Measurements from ENCODE around the gene PTPRM.

The PTPRM gene

DNA sequence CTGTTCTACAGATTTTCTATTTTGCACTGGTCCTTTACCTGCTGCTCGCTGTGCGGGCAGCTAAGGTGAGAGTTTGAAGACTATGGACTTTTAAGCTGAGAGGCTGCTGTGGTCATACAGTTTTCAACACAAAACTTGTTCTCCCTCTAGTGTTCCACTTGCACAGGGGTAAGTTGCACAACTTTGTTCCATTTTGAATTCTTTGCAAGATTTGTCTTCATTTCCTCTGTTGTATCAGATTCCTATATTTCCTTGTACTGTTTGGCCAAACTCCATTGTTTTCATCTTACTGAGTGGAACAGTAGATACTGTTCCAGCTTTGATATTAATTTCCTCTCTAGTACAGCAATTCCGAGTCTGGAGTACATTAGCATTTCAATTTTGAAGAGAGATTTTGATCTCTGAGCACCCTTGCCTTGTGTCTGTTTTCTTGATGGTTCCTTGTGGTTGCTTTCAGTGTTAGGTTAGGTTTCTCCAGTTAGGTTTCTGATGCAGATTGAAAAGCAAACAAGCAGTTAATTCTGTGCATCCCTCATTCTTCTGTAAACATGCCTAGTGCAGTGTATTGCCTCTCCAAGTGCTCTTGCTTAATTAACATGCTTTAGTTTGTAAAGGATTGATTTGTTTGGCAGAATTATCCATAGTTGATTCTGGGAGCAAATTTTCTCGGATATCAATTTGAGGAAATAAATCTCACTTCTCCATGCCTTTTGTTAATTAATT is 188.8 kb downstream of the PTPRM start:
- no peak for DNase-seq (ENCODE audit: low read depth in 2 of 2)

- DNase-seq (ENCODE audit: low read depth in 2 of 2) = no peak
Measured at GRCh38 chr18:7757175-7757574, 190.1 kb downstream of the PTPRM start.

DNA sequence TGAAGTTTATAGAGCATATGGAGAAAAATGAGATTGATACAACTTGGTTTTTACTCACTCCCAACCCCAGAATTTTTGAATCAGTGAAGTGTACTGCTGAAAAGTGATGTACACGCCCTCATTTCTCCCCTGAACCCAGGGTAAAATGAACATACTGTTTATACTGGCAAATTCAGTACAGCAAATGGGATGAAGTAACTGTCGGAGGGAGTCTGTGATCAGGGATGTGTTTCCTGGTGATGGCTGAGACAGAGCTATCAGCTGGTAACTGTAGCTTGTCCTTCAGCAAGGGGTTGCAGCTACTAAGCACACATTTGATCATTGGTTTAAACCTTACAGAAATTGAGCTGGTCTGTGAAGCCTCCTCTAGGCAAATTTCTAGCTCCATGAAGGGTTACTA is 191.6 kb downstream of the PTPRM start:
- no peak for DNase-seq (ENCODE audit: low read depth in 2 of 2)

DNA sequence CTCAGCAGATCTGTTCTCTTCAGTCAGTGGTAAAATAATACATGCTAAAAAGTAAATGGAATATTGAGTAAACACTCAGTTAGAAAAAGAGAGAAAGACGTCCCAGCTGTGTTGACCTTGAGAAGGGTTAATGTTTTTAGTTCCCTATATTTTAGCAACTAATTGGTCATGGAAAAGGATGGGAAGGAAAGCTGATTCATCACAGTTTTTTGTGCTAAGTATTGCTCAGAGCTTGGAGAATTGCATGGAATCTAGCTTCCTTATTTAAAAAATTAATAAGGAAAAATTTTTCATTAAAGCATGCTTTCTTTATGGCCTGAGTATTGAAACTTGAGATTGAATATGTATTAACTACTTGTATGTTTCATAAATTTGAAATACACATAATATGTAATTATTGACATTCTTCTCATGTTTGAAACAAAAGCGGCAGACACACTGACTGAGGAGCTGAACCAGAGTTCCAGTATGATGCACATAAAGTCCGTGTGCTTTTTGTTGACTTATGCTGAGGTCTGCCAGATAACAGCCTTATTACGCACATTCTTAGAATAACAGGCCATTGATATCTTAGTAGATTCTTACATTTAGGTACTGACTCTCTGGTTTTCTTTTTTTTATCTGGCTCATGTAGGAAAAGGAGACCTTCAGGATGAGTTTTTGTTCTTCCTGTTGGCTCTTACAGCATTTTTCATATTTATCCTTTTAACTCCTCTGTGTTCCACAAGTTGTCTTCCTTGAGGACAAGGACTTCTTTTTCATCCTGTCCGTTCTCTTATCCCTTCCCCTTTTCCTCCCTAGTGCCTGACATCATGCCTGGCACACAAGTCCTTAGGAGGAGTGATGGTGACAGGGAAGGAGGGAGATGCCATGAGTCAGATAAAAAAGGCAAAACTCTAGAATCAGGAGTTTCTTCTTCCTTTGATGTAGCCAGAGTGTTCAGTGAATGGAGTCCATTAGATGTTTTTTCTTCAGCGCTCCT is 194.1 kb downstream of the PTPRM start:
- DNase-seq (ENCODE audit: low read depth in 2 of 2) = no peak

GRCh38 chr18:7764405-7764804 is 197.3 kb downstream of the PTPRM start:
- no peak for DNase-seq (ENCODE audit: low read depth in 2 of 2)

- DNase-seq (ENCODE audit: low read depth in 2 of 2) = no peak
Measured at GRCh38 chr18:7766346-7766745, 199.2 kb downstream of the PTPRM start.

DNA sequence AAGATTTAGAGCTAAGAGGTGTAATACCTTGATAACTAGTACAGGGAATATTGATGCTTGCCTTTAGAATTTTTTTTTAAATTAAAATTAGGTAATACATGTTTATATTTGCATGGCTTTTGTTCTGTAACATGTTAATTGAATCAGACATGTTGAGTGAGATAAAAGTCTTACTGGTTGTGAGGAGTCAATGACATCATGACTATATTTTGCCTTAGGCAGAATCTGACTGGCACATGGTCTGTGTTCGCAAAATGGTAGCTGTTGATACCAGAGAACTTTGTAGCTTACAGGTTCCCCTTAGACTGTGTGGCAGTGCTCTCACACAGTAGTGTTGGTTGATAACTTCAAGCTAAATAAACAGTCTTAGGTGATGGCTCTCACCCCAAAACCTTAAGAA is 199.7 kb downstream of the PTPRM start:
- DNase-seq (ENCODE audit: low read depth in 2 of 2) = no peak

DNA sequence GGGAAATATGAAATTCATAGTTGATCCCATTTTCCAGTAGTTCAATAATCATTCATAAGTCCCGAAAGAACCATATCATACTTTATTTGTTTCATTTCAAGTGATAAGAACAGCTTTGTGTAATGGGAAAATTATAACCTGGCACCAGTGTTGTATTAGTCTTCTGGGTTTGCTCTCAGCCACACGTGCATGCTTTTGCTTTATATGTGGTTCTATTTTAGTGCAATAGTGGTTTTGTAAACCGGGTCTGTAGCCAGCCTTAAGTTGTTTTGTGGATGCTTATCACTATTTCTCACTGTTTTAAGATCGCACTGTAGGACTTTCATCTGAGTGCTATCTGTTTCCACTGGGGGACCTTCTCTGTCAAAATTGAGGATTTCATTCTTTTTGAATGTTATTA is 203.8 kb downstream of the PTPRM start:
- no peak for DNase-seq (ENCODE audit: low read depth in 2 of 2)

GRCh38 chr18:7772510-7772888 is 205.4 kb downstream of the PTPRM start:
- DNase-seq (ENCODE audit: low read depth in 2 of 2) = no peak

DNA sequence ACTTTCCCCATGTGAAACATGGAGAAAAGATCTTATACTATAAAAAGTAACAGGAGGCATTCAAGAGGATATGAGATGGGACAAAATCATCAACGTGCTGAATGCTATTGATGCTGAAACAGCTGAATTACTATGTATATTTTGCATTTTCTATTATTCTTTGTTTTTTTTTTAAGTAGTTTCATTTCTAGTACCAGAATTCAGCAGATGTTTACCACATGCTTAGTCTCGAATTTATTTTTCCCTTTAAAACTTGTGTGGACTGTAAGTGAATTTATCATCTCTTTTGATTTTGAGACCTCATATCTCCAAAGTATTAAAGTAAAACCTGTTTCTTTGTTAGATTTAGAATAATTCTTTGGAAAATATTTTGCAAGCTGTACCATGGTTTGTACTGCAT is 205.8 kb downstream of the PTPRM start:
- DNase-seq (ENCODE audit: low read depth in 2 of 2) = no peak

DNA sequence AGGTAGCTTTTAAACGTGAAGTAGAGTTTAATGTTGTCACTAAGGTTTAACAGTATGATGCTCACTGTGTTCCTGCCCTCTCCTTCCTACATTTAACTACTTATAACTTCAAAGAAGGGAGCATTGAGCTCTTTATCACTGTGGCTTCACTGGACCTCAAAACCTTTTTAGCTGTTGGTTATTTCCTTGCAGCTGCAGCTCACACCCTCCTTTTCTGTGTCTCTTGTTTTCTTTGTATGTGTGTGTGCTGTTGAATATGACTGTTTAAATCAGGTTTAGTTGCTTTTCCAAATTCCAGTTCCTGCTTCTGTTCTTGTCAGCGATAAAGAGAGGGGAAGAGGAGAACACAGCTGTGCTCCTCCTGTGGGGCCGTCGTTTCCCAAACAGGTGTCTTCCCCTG is 208.0 kb downstream of the PTPRM start:
- DNase-seq (ENCODE audit: low read depth in 2 of 2) = no peak

DNA sequence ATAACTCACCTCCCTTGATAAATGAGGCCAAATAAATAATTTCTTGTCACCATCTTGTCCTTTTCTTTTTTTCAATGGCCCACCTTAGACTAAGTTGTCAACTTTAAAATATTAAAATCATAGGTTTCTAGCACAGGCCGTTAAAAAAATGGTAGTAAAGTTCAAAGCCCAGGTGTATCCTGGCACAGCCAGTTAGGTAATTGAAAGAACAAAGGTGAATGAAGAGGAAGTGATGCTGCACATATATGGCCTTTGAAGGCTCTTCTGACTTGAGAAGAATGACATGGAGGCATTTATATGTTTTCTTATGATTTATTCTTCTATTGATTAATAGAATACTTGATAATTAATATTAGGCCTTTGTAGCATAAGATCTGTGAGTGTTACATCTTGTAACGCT is 208.7 kb downstream of the PTPRM start:
- DNase-seq (ENCODE audit: low read depth in 2 of 2) = no peak

DNA sequence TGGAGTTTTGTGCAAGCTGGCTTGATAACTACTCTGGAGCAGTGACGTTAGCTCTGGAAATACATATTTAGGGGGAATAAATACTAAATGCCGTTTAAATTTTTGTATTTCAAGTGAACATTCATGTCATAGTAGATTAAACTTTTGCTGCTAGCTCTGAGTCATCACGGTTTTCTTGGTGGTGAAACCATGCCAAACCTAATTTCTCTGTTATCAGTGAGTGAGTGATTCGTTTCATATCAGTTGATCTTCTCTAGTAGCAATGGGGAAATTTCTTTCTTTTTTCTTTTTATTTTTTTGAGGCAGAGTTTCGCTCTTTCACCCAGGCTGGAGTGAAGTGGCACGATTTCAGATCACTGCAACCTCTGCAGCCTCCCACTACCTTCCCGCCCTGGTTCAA is 211.1 kb downstream of the PTPRM start:
- no peak for DNase-seq (ENCODE audit: low read depth in 2 of 2)

DNA sequence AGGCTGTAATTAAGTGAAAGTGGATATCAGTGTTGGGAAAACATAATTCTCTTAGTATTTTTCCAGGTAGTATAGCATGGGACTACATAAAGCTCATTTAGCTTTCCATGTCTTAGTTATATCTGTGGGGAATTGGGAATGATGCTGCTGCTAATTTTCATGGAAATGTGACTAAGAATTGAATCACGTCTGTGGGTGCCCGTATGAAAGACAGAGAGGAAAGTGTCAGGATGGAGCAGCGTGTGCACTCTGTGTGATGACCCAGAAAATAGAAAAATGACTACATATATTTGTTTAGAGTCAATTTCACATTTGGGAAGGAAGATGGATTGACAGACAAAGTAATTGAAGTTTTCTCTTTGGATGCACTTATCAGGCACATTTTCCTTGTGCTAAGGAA is 212.1 kb downstream of the PTPRM start:
- DNase-seq (ENCODE audit: low read depth in 2 of 2) = no peak

GRCh38 chr18:7784171-7784570 is 217.1 kb downstream of the PTPRM start:
- DNase-seq (ENCODE audit: low read depth in 2 of 2) = no peak

- no peak for DNase-seq (ENCODE audit: low read depth in 2 of 2)
Measured at GRCh38 chr18:7786569-7786968, 219.5 kb downstream of the PTPRM start.

- no peak for DNase-seq (ENCODE audit: low read depth in 2 of 2)
Measured at GRCh38 chr18:7787339-7787738, 220.2 kb downstream of the PTPRM start.

DNA sequence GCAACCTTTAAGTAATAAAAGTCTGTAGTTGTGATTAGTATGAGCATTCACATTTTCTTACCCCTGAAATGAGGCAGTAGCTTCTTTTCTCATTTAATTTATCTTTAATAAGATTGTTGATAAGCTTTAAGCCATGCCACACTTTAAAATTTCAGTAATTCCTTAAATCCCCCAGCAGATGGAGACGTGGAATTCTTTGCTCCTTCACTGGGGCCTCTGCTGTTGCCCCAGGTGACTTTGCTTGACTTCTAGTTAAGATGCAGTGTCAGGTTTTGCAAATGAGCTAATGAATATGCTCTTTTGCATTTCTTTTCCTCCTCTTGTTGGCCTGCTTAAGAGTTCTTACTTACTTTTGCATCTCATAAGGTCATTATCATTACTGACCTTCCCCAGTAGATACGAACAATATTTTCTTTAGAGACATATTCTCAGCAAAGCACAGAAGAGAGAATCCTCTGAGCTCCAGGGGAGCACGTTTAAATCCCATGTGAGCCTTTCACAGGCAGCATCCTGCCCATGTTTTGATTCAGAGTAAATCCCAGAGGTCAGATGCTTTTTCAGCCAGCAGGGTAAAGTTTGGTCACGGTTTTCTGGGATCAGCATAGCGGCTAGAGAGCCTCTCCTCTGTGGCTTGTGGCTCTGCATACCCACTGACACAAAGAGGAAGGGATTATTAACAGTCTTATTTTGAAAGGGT is 222.9 kb downstream of the PTPRM start:
- no peak for DNase-seq (ENCODE audit: low read depth in 2 of 2)

DNA sequence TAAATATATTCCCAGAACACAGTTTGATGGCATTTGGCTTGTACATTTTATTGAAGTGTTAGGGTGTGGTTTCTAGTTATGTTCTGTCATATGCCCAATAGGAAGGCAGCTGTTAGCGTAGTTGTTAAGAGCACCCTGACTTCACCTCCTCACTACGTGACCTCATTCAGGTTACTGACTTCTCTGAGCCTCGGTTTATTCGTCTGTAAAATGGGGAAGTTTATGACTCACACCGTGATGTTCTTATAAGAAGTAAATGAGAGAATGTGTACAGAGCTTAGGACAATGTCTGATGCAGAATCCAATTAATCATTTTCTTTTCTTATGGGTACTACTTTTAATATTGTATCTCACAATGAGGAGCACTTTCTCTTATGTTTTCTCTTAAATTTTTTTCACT is 226.0 kb downstream of the PTPRM start:
- DNase-seq (ENCODE audit: low read depth in 2 of 2) = no peak

GRCh38 chr18:7803956-7804469 is 236.9 kb downstream of the PTPRM start:
- DNase-seq (ENCODE audit: low read depth in 2 of 2) = no peak

DNA sequence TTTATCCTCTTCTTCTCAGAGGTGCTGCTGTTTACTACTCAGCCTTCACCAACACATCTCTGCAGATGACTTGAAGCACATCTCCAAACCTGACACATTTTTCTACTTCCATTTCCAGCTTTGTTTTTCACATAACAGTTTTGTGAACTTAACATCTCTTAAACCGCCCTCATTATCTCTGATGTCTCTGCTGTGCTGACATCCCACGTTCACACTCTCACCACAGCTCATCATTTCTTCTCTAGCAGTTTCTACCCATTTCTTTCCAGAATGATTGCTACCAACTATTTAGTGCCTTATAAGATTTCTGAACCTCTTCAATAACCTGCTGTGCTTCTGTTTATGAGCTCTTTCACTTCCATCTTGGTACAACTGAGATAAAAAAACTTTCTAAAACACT is 238.0 kb downstream of the PTPRM start:
- DNase-seq (ENCODE audit: low read depth in 2 of 2) = no peak

DNA sequence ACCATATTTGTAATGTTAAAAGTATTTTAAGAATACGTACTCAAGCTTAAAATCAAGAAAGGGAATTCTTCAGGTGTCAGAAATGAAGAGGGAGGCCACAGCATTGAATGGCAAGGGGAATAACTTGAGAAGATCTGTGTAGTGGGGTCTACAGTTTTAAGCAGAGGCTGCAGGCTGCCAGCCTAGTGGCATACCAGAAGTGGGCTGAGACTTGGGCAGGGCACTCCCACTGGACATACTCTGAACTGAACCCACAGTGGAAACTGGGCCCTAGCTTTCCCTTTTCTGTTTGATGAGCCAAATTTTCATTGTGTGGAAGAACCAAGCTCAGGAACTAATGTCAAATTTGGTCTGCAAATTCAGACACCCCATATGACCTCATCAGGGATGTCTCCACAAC is 238.8 kb downstream of the PTPRM start:
- no peak for DNase-seq (ENCODE audit: low read depth in 2 of 2)
